ENCODE results near the gene HIRIP3.

GRCh38 chr16:29986231-29986630, 9.2 kb downstream of the HIRIP3 start:
- TF ChIP-seq POLR2AphosphoS5 (IDR thresholded peaks at IDR 0.05; ENCODE audit: insufficient read depth in 1 of 2, low read depth in 1 of 2), result no peak
- TF ChIP-seq CTCF (IDR thresholded peaks at IDR 0.05), result no peak
